Smooth muscle cell (in vitro differentiated cells): ENCODE data around the gene RPS21. TPM values are rescaled to one million over a fixed set of nuclear protein-coding genes. Genes with fewer than 3 reads are reported as not detected.

Experiments used
- DNase-seq: peaks from one replicate; lab custom pipeline; 2025; ENCODE audit not compliant: unreplicated experiment; lab: John Stamatoyannopoulos, UW
- H2AFZ ChIP-seq: fragments of 200-600 bp; sonication (generic); 2 replicates; pipeline ENCODE4 v1.6.0; 2016; ENCODE audit warnings: antibody characterized with exemption, low read depth, mild to moderate bottlenecking
- H3F3A ChIP-seq: fragments of 200-600 bp; sonication (generic); 2 replicates; pipeline ENCODE4 v1.6.0; 2017; ENCODE audit warnings: antibody characterized with exemption, low read depth
- H3K27ac ChIP-seq: fragments of 200-600 bp; sonication (generic); 2 replicates; pipeline ENCODE4 v1.5.1; 2016; ENCODE audit warnings: low read depth, mild to moderate bottlenecking
- H3K27me3 ChIP-seq: fragments of 200-600 bp; sonication (generic); 2 replicates; pipeline ENCODE4 v1.6.1; 2016; ENCODE audit warnings: low read depth, mild to moderate bottlenecking
- H3K36me3 ChIP-seq: fragments of 200-600 bp; sonication (generic); 2 replicates; pipeline ENCODE4 v1.5.1; 2016; ENCODE audit warnings: low read depth
- H3K4me1 ChIP-seq: fragments of 200-600 bp; sonication (generic); 2 replicates; pipeline ENCODE4 v1.5.1; 2016; ENCODE audit warnings: low read depth
- H3K4me2 ChIP-seq: fragments of 200-600 bp; sonication (generic); 2 replicates; pipeline ENCODE4 v1.6.0; 2016; ENCODE audit warnings: mild to moderate bottlenecking
- H3K4me3 ChIP-seq: fragments of 200-600 bp; sonication (generic); 2 replicates; pipeline ENCODE4 v1.5.1; 2016; ENCODE audit warnings: mild to moderate bottlenecking
- H3K79me2 ChIP-seq: fragments of 200-600 bp; sonication (generic); 2 replicates; pipeline ENCODE4 v1.6.0; 2016; ENCODE audit warnings: low read depth, mild to moderate bottlenecking
- H3K9ac ChIP-seq: fragments of 200-600 bp; sonication (generic); 2 replicates; pipeline ENCODE4 v1.6.0; 2016; ENCODE audit warnings: low read depth
- H3K9me3 ChIP-seq: fragments of 200-600 bp; sonication (generic); replicated peaks from 2 replicates; pipeline ENCODE4 v1.5.1; 2016; ENCODE audit warnings: low read depth
- H4K20me1 ChIP-seq: fragments of 200-600 bp; sonication (generic); 2 replicates; pipeline ENCODE4 v1.6.0; 2016; ENCODE audit warnings: low read depth
- WGBS: methylation state at CpG from one replicate; pipeline ENCODE4 v1.1.7; 2016; ENCODE audit warnings: low lambda C conversion rate; 5-methylcytosine and 5-hydroxymethylcytosine counted together
- polyA plus RNA-seq: library from polyadenylated mRNA; unstranded; fragments of >200 nt; fragmentation: Nextera tagmentation; extraction: Ambion mirVana; gene quantifications from 2 replicates; pipeline ENCODE4 v1.2.1, GENCODE V29; 2016
- total RNA-seq: library from RNA; depleted of rRNA; stranded (reverse); fragments of >200 nt; gene quantifications from 2 replicates; pipeline ENCODE4 v1.2.3, GENCODE V29; 2014
- TF ChIP-seq, protein P1 (sequence below): fragments of 200-600 bp; sonication (generic); IDR thresholded peaks from 2 replicates; pipeline ENCODE4 v1.5.1; 2017; ENCODE audit warnings: borderline replicate concordance, mild to moderate bottlenecking, antibody characterized with exemption; ENCODE audit not compliant: insufficient read depth, poor library complexity, severe bottlenecking

RPS21 gene
- total and polyA plus RNA-seq, 2 experiments from 2014 or later: 438 to 4,082 TPM

GRCh38 chr20:62378215-62378614 lies 8.7 kb upstream of the RPS21 start:
- DNase-seq: no peak
- H3K36me3 ChIP-seq: no peaks in the 10 kb centered on the region
- H3K27ac ChIP-seq: peak overlapping the region; percentile 75
- no peak overlapping the region for H3K9ac ChIP-seq
- peaks cover 22% of the 10 kb centered on the region for H3K4me1 ChIP-seq
- no peaks in the 10 kb centered on the region for H3K27me3 ChIP-seq
- TF ChIP-seq, protein P1, sequence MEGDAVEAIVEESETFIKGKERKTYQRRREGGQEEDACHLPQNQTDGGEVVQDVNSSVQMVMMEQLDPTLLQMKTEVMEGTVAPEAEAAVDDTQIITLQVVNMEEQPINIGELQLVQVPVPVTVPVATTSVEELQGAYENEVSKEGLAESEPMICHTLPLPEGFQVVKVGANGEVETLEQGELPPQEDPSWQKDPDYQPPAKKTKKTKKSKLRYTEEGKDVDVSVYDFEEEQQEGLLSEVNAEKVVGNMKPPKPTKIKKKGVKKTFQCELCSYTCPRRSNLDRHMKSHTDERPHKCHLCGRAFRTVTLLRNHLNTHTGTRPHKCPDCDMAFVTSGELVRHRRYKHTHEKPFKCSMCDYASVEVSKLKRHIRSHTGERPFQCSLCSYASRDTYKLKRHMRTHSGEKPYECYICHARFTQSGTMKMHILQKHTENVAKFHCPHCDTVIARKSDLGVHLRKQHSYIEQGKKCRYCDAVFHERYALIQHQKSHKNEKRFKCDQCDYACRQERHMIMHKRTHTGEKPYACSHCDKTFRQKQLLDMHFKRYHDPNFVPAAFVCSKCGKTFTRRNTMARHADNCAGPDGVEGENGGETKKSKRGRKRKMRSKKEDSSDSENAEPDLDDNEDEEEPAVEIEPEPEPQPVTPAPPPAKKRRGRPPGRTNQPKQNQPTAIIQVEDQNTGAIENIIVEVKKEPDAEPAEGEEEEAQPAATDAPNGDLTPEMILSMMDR: no peak
- no peaks in the 10 kb centered on the region for H3K79me2 ChIP-seq
- peaks cover 10% of the 10 kb centered on the region for H4K20me1 ChIP-seq
- H2AFZ ChIP-seq: no peak overlapping the region
- no peaks in the 10 kb centered on the region for H3K9me3 ChIP-seq
- H3K4me3 ChIP-seq: no peak overlapping the region
- WGBS: 59% methylated on average over 17 of the region's 22 CpGs
- no peak overlapping the region for H3K4me2 ChIP-seq
- H3F3A ChIP-seq: peaks cover 5% of the 10 kb centered on the region

DNA sequence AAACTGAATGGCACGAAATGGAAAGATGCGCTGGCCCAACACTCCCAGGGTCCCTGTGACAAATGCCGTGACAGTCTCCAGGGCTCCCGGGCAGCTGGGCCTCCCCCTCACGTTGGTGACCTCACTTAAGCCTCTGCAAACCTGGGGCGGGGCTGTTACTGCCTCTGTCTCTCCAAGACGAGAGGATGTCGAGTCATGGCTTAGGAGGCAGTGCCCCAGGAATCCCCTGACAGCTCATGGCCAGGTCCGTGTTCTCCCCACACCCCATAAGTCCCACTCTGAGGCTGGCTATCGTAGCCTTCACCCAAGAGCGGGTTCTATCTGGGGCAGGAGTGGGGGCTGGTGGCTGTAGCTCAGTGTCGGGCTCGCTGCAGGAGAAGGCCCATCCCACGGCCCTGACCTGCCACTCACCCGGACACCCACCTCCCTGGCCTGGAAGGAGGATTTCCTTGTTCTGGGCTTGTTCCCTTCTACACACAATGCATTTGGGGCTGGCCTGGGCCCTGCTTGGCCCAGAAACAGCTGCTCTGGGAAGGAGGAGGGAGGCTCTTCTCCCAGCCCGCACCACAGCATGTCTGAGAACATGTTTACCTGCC lies 5.6 kb upstream of the RPS21 start:
- H3F3A ChIP-seq: peaks cover 8% of the 10 kb centered on the region
- WGBS: 38% methylated on average over 16 of the region's 16 CpGs
- H3K9ac ChIP-seq: peak overlapping the region; percentile 47
- H3K27me3 ChIP-seq: no peaks in the 10 kb centered on the region
- no peaks in the 10 kb centered on the region for H3K9me3 ChIP-seq
- peaks cover 10% of the 10 kb centered on the region for H4K20me1 ChIP-seq
- TF ChIP-seq, protein P1: no peak
- H3K27ac ChIP-seq: peak overlapping the region; percentile 67
- H3K4me2 ChIP-seq: no peak overlapping the region
- no peak overlapping the region for H2AFZ ChIP-seq
- no peak for DNase-seq
- peaks cover 13% of the 10 kb centered on the region for H3K79me2 ChIP-seq
- peaks cover 12% of the 10 kb centered on the region for H3K4me1 ChIP-seq
- H3K4me3 ChIP-seq: no peak overlapping the region
- no peaks in the 10 kb centered on the region for H3K36me3 ChIP-seq

DNA sequence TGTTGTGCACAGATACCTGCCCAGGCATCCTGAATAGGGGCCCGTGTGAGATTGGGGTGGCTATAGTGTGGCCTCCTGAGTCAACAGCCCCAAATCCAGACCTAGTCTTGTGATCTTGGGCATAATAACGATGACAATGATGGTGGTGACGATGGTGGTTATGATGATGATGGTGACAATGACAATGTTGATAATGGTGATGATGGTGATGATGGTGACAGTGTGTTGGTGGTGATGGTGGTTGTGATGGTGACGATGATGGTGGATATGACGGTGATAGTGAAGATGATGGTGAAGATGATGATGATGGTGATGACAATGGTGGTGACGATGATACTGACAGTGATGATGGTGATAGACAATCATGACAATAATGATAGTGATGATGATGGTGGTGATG lies 5.1 kb upstream of the RPS21 start:
- WGBS: 67% methylated on average over 6 of the region's 6 CpGs
- H3F3A ChIP-seq: peaks cover 8% of the 10 kb centered on the region
- TF ChIP-seq, protein P1: no peak
- no peaks in the 10 kb centered on the region for H3K27me3 ChIP-seq
- H3K9me3 ChIP-seq: no peaks in the 10 kb centered on the region
- DNase-seq: no peak
- H2AFZ ChIP-seq: no peak overlapping the region
- no peak overlapping the region for H3K27ac ChIP-seq
- no peak overlapping the region for H3K4me3 ChIP-seq
- peaks cover 18% of the 10 kb centered on the region for H3K79me2 ChIP-seq
- peaks cover 8% of the 10 kb centered on the region for H3K4me1 ChIP-seq
- H3K4me2 ChIP-seq: no peak overlapping the region
- peaks cover 10% of the 10 kb centered on the region for H4K20me1 ChIP-seq
- H3K36me3 ChIP-seq: no peaks in the 10 kb centered on the region
- H3K9ac ChIP-seq: no peak overlapping the region
